BLaER1 treated with 17β-estradiol and CSF1 and Interleukin-3, amounts not matched to agents 10 nM and 100 nM (cell line): ENCODE data around the gene KRT13.

Experiments
- H3K27ac ChIP-seq, 11 experiments: shearing (Covaris generic); formaldehyde crosslinking; 2 replicates each; pipeline ENCODE4 v1.8.1; 2022
- H3K27me3 ChIP-seq, 11 experiments: shearing (Covaris generic); formaldehyde crosslinking; 2 replicates each; pipeline ENCODE4 v1.8.1; 2022
- H3K36me3 ChIP-seq, 11 experiments: shearing (Covaris generic); formaldehyde crosslinking; 2 replicates each; pipeline ENCODE4 v1.8.1; 2022
- H3K4me1 ChIP-seq, 10 experiments: shearing (Covaris generic); formaldehyde crosslinking; 2 replicates each; pipeline ENCODE4 v1.8.1; 2022
- H3K4me2 ChIP-seq, 11 experiments: shearing (Covaris generic); formaldehyde crosslinking; 2 replicates each; pipeline ENCODE4 v1.8.1; 2022
- H3K4me3 ChIP-seq, 10 experiments: shearing (Covaris generic); formaldehyde crosslinking; 2 replicates each; pipeline ENCODE4 v1.8.1; 2022
- H3K9ac ChIP-seq, 11 experiments: shearing (Covaris generic); formaldehyde crosslinking; 2 replicates each; pipeline ENCODE4 v1.8.1; 2022
- H3K9me3 ChIP-seq, 11 experiments: shearing (Covaris generic); formaldehyde crosslinking; replicated peaks in 1 of 11; 2 replicates each; pipeline ENCODE4 v1.8.1; 2022
- H4K20me1 ChIP-seq, 11 experiments: shearing (Covaris generic); formaldehyde crosslinking; 2 replicates each; pipeline ENCODE4 v1.8.1; 2022
- Cebpa-rat ChIP-seq, 11 experiments: shearing (Covaris generic); IDR thresholded peaks; 2 replicates each; pipeline ENCODE4 v1.8.1; 2022

Gene KRT13

DNA sequence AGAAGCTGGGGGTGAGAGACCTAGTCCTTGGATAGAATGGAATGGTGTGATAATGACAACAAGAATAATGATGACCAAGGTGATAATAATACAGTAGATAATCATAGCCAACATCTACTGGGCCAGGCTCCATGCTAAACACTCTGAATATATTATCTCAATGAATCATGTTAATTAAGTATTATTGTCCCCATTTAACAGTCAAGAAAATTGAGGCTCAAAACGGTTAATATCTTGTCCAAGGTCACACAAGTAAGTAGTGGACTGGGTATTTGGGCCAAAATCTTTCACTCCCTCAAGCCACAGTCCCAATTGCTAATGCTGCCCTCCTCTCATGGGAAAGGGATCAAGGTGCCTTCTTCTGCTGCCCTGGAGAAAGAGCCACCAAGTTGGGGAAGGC, 26.6 kb upstream of the KRT13 start:
- H3K36me3 ChIP-seq, result no peaks in the 10 kb centered on the region
- peaks cover 0 to 11% (median 0%) of the 10 kb centered on the region in 10 experiments; a peak in 5 of 20 replicates for H3K4me1 ChIP-seq

DNA sequence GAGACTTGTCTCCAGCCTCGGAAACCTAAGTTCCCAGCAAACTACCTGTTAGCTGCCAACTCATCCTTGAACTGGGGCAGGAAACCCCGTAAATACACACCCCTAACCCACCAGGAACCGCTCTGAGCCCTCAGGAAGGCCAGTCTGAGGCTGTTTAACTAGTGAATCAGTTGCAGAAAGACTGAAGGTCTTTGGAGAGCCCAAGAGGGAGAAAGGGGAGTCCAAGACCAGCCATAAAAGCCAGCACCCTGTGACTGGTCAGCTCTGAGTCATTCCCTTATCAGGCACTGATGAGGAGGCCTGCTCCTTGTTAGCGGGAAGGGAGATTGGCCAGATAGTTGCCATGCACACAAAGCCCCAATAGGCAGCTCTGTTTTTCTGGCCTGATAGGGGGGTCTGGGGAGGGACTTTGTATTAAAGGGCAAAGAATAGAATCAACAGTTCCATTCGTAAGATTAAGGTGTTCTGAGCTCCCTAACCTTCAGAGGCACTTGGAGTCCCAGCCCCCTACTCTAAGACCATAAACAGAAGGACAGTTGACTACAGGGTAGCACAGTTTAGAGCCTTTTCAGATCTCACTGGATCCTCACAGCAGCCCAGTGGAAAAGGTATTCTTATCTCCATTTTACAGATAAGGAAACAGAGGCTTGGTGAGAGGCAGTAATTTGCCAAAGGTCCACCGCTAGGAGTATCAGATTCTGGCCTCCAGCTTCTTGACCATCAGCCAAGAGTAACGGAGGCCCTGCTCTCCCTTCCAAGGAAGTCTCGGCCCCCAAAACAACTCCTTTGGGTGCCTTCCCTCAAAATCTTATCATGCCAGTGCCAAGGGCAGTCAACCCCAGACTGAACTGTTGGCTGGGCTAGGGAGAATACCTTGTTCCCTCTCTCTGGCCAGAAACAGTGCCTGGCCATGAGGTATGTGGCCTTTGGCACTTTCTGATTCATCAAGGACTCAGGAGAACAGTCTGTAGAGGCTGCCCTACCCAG, 24.9 kb upstream of the KRT13 start:
- Histone ChIP-seq H3K36me3 (no peaks in the 10 kb centered on the region), H3K9me3 (peaks cover 0 to 18% (median 12%) of the 10 kb centered on the region in 11 experiments; a peak in 13 of 22 replicates), H3K27me3 (peaks cover 28 to 51% (median 46%) of the 10 kb centered on the region in 11 experiments), H3K4me1 (peaks cover 0 to 11% (median 0%) of the 10 kb centered on the region in 10 experiments; a peak in 5 of 20 replicates), H3K4me3 (no peak overlapping the region), H3K4me2 (peak overlapping the region in 2 of 11 experiments; percentile 14 to 15; a peak in 2 of 22 replicates), H3K27ac (no peak overlapping the region), H4K20me1 (no peaks in the 10 kb centered on the region; a peak in 1 of 22 replicates), H3K9ac (no peak overlapping the region)
- TF ChIP-seq Cebpa-rat (IDR thresholded peaks at IDR 0.05), result no peak

More for the DNA sequence above, 26.6 kb upstream of the KRT13 start:
- H3K4me2 ChIP-seq, result no peak overlapping the region
- H3K4me3 ChIP-seq, result no peak overlapping the region
- no peak overlapping the region for H3K27ac ChIP-seq
- H3K9me3 ChIP-seq, result peaks cover 0 to 16% (median 12%) of the 10 kb centered on the region in 11 experiments; a peak in 13 of 22 replicates
- H3K9ac ChIP-seq, result no peak overlapping the region
- no peak for TF ChIP-seq Cebpa-rat (IDR thresholded peaks at IDR 0.05)
- H3K27me3 ChIP-seq, result peaks cover 23 to 42% (median 39%) of the 10 kb centered on the region in 11 experiments
- H4K20me1 ChIP-seq, result no peaks in the 10 kb centered on the region; a peak in 1 of 22 replicates

DNA sequence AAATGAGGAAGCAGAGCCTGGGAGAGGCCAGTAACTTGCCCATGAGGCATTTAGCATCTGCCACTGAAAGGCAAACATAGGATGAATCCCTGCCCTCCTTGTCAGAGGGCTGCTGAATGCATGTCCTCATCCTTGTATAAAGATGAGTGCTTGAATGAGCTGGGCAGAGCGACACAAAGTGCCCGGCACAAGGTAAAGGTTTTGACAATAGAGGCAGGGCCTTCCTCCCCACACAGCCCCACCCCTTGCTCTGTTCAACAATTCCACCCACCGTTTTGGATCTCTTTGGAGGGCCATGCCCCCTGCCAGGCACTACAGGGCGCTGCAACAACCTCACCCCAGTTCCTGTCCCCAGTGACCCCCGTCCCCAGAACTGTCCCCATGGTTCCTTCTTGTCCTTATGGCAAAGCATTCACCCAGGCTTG, 24.1 kb upstream of the KRT13 start:
- peaks cover 0 to 11% (median 0%) of the 10 kb centered on the region in 10 experiments; a peak in 4 of 20 replicates for H3K4me1 ChIP-seq
- H4K20me1 ChIP-seq, result peaks cover 0 to under 1% (median 0%) of the 10 kb centered on the region in 11 experiments; a peak in 1 of 22 replicates
- H3K36me3 ChIP-seq, result no peaks in the 10 kb centered on the region
- H3K27me3 ChIP-seq, result peaks cover 28 to 51% (median 46%) of the 10 kb centered on the region in 11 experiments
- peak overlapping the region in 3 of 11 experiments; percentile 14 to 15 (median 14); a peak in 2 of 22 replicates for H3K4me2 ChIP-seq
- H3K4me3 ChIP-seq, result no peak overlapping the region
- H3K27ac ChIP-seq, result no peak overlapping the region
- TF ChIP-seq Cebpa-rat (IDR thresholded peaks at IDR 0.05), result no peak
- peaks cover 0 to 18% (median 12%) of the 10 kb centered on the region in 11 experiments; a peak in 13 of 22 replicates for H3K9me3 ChIP-seq
- H3K9ac ChIP-seq, result no peak overlapping the region

DNA sequence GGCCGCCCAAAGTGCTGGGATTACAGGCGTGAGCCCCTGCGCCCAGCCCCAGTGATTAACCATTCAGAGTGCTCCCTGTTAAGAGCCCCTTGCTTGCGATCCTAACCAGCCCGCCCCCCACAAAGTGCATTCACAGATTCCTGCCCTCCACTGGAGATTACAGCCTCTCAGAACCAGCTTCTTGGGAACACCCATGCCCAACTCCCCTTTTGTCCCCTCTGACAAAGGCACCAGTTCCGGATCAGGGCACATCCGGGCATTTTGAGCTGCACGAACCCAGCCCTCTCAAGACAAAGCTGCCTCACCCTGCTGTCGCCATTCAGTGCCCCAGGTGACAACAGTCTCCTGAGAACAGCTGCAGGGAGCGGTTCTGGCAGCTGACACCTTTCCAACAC, 23.5 kb upstream of the KRT13 start:
- Histone ChIP-seq H3K9ac (no peak overlapping the region), H4K20me1 (peaks cover 0 to 6% (median 0%) of the 10 kb centered on the region in 11 experiments; a peak in 1 of 22 replicates), H3K4me3 (no peak overlapping the region), H3K27ac (no peak overlapping the region), H3K4me1 (peaks cover 0 to 11% (median 0%) of the 10 kb centered on the region in 10 experiments; a peak in 4 of 20 replicates), H3K4me2 (peak overlapping the region in 2 of 11 experiments; percentile 14 to 15; a peak in 2 of 22 replicates), H3K36me3 (no peaks in the 10 kb centered on the region), H3K9me3 (peaks cover 0 to 18% (median 12%) of the 10 kb centered on the region in 11 experiments; a peak in 13 of 22 replicates), H3K27me3 (peaks cover 28 to 51% (median 46%) of the 10 kb centered on the region in 11 experiments)
- TF ChIP-seq Cebpa-rat (IDR thresholded peaks at IDR 0.05), result no peak

DNA sequence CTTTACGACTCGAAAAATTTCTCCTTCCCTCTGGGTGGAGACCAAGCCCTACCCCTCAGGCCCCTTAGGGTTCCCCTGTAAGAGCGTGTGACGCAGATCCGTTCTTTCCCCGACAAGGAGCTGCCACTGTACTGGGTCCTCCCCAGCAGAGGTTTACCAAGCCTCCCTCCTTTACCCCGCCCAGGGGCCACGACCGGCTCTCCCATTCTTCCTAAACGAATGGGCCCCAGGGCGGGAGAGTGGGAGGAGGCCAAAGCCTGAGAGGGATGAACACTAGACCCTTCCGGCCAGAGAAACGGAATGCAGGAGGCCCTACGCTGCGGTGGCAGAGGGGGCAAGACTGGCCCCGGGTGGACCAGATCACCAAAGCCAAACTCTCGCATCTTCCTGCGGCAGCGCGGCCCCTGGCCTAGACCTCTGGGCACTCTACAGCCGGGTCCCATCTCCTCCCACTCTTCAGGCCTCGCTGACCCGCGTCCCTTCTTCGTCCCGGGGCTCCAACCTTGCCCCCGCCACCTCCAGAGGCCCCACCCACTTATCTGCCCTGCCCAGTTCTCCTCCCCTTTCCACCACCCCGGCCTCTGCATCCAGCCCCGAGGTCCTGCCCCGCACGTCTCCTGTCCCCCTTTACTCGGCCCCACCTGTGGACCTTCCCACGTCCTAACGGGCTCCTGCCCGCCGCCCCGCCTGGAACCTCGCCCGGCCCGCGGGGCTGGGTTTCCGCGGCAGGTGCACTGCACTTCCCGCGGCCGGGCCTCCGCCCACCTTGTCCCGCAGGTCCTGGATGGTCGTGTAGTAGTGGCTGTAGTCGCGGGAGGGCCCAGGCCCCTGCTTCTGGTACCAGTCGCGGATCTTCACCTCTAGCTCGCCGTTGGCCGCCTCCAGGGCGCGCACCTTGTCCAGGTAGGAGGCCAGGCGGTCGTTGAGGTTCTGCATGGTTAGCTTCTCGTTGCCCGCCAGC, 21.9 kb upstream of the KRT13 start:
- Histone ChIP-seq H3K9me3 (peaks cover 0 to 18% (median 12%) of the 10 kb centered on the region in 11 experiments; a peak in 13 of 22 replicates), H3K36me3 (no peaks in the 10 kb centered on the region), H3K27me3 (peaks cover 28 to 51% (median 46%) of the 10 kb centered on the region in 11 experiments), H3K4me1 (peaks cover 0 to 13% (median under 1%) of the 10 kb centered on the region in 10 experiments; a peak in 7 of 20 replicates), H3K4me3 (no peak overlapping the region), H4K20me1 (peaks cover 0 to 8% (median 0%) of the 10 kb centered on the region in 11 experiments; a peak in 1 of 22 replicates), H3K27ac (no peak overlapping the region), H3K4me2 (no peak overlapping the region), H3K9ac (no peak overlapping the region)
- TF ChIP-seq Cebpa-rat (IDR thresholded peaks at IDR 0.05), result no peak

DNA sequence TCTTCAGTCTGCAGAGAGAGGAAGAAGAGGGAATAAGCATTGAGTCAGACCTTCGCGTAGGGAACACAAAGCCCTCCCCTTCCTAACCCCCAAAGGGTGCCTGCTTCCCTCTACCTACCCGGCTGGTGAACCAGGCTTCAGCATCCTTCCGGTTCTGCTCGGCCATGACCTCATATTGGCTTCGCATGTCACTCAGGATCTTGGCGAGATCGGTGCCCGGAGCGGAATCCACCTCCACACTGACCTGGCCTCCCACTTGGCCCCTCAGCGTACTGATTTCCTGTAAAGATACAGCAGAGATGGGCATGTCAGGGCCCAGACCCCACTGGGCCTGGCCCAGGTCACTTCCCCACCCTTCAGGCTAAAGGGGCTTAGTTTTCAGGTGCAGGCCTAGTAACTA, 18.8 kb upstream of the KRT13 start:
- peaks cover 26 to 32% (median 30%) of the 10 kb centered on the region in 11 experiments for H3K27me3 ChIP-seq
- 0 out of 22 replicates have a peak, but pooled peaks cover 0 to 8% (median 0%) of the 10 kb centered on the region in 11 experiments for H4K20me1 ChIP-seq
- H3K36me3 ChIP-seq, result no peaks in the 10 kb centered on the region
- H3K27ac ChIP-seq, result no peak overlapping the region
- peaks cover 0 to 25% (median 5%) of the 10 kb centered on the region in 10 experiments; a peak in 9 of 20 replicates for H3K4me1 ChIP-seq
- H3K4me3 ChIP-seq, result no peak overlapping the region
- TF ChIP-seq Cebpa-rat (IDR thresholded peaks at IDR 0.05), result no peak
- peaks cover 0 to 18% (median 12%) of the 10 kb centered on the region in 11 experiments; a peak in 13 of 22 replicates for H3K9me3 ChIP-seq
- H3K4me2 ChIP-seq, result no peak overlapping the region
- no peak overlapping the region for H3K9ac ChIP-seq

DNA sequence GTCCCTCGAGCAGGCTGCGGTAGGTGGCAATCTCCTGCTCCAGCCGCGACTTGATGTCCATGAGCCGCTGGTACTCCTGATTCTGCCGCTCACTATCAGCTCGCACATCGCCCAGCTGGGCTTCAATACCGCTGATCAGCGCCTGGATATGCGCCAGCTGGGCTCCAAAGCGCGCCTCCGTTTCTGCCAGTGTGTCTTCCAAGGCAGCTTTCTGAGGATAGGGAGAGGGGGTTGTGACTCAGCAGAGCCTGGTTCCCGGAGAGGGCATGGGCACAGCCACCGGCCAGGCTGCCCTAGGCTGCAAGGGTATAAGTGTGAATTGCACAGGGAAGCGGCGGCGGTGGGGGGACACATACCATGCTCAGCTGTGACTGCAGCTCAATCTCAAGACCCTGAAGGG, 18.4 kb upstream of the KRT13 start:
- peaks cover 0 to 21% (median 5%) of the 10 kb centered on the region in 10 experiments; a peak in 9 of 20 replicates for H3K4me1 ChIP-seq
- no peak overlapping the region for H3K4me2 ChIP-seq
- no peak overlapping the region for H3K27ac ChIP-seq
- peaks cover 0 to 18% (median 12%) of the 10 kb centered on the region in 11 experiments; a peak in 13 of 22 replicates for H3K9me3 ChIP-seq
- H3K9ac ChIP-seq, result no peak overlapping the region
- H3K4me3 ChIP-seq, result no peak overlapping the region
- no peak for TF ChIP-seq Cebpa-rat (IDR thresholded peaks at IDR 0.05)
- H4K20me1 ChIP-seq, result 0 out of 22 replicates have a peak, but pooled peaks cover 0 to 8% (median 0%) of the 10 kb centered on the region in 11 experiments
- H3K27me3 ChIP-seq, result peaks cover 23 to 27% (median 26%) of the 10 kb centered on the region in 11 experiments
- no peaks in the 10 kb centered on the region for H3K36me3 ChIP-seq

DNA sequence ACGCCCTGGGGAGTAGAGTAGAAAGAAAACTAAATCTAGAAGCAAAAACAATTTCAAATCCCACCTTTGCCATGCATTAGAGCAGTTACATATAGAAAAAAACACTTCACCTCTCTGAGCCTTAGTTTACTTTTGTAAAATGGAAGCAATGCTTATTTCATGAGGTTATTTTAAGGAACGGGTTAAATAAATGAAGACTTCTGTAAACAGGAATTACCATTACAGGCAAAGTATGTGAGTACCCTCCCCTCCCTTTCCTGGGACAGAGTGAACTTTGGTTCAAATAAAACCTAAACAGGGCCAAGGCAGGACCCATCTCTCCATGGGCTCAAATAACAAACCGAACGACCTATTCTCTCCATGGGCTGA, 17.8 kb upstream of the KRT13 start:
- no peak for TF ChIP-seq Cebpa-rat (IDR thresholded peaks at IDR 0.05)
- no peaks in the 10 kb centered on the region for H3K36me3 ChIP-seq
- no peak overlapping the region for H3K4me3 ChIP-seq
- no peak overlapping the region for H3K27ac ChIP-seq
- H3K9me3 ChIP-seq, result peaks cover 0 to 15% (median 10%) of the 10 kb centered on the region in 11 experiments; a peak in 13 of 22 replicates
- H4K20me1 ChIP-seq, result 0 out of 22 replicates have a peak, but pooled peaks cover 0 to 8% (median 0%) of the 10 kb centered on the region in 11 experiments
- no peak overlapping the region for H3K9ac ChIP-seq
- no peak overlapping the region for H3K4me2 ChIP-seq
- peaks cover 17 to 21% (median 20%) of the 10 kb centered on the region in 11 experiments for H3K27me3 ChIP-seq
- H3K4me1 ChIP-seq, result peaks cover 0 to 21% (median 5%) of the 10 kb centered on the region in 10 experiments; a peak in 9 of 20 replicates
